Endothelial cell of umbilical vein (primary cell): ENCODE results near the gene CCDC18.

Experiments used
- EZH2 ChIP-seq: IDR thresholded peaks from 2 replicates; pipeline ENCODE4 v1.6.1; 2012; ENCODE audit warnings: borderline replicate concordance, low read depth, mild to moderate bottlenecking, moderate library complexity, low read length, inconsistent platforms; ENCODE audit not compliant: severe bottlenecking
- JUN ChIP-seq: IDR thresholded peaks from 2 replicates; pipeline ENCODE4 v1.6.1; 2011; ENCODE audit warnings: borderline replicate concordance, low read depth; ENCODE audit not compliant: insufficient read length, insufficient read depth
- POLR2A ChIP-seq: IDR thresholded peaks from 2 replicates; pipeline ENCODE4 v1.6.1; 2012; ENCODE audit warnings: low read depth, mild to moderate bottlenecking, control low read depth, low read length
- TF ChIP-seq, protein P1 (sequence below), 2 donors: IDR thresholded peaks; 1 replicate in 1 of 2; 2 replicates in 1 of 2; pipeline ENCODE4 v1.5.1; 2011; ENCODE audit warnings: low read length in 2 of 2, mild to moderate bottlenecking in 2 of 2, moderate library complexity in 2 of 2, control low read depth in 1 of 2, inconsistent platforms in 1 of 2, low read depth in 1 of 2; ENCODE audit not compliant: insufficient read depth in 1 of 2; ENCODE audit errors: extremely low read depth in 1 of 2
- TF ChIP-seq, protein P2 (sequence below): IDR thresholded peaks from 2 replicates; pipeline ENCODE4 v1.6.1; 2011; ENCODE audit not compliant: insufficient read depth, insufficient read length

- TF ChIP-seq, protein P1, sequence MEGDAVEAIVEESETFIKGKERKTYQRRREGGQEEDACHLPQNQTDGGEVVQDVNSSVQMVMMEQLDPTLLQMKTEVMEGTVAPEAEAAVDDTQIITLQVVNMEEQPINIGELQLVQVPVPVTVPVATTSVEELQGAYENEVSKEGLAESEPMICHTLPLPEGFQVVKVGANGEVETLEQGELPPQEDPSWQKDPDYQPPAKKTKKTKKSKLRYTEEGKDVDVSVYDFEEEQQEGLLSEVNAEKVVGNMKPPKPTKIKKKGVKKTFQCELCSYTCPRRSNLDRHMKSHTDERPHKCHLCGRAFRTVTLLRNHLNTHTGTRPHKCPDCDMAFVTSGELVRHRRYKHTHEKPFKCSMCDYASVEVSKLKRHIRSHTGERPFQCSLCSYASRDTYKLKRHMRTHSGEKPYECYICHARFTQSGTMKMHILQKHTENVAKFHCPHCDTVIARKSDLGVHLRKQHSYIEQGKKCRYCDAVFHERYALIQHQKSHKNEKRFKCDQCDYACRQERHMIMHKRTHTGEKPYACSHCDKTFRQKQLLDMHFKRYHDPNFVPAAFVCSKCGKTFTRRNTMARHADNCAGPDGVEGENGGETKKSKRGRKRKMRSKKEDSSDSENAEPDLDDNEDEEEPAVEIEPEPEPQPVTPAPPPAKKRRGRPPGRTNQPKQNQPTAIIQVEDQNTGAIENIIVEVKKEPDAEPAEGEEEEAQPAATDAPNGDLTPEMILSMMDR (IDR thresholded peaks at IDR 0.05; ENCODE audit: extremely low read depth in 1 of 2, insufficient read depth in 1 of 2, low read depth in 1 of 2, low read length in 2 of 2), result no peak
- no peak for TF ChIP-seq EZH2
- TF ChIP-seq POLR2A, result no peak
- no peak for TF ChIP-seq JUN
- TF ChIP-seq, protein P2, sequence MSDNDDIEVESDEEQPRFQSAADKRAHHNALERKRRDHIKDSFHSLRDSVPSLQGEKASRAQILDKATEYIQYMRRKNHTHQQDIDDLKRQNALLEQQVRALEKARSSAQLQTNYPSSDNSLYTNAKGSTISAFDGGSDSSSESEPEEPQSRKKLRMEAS, result no peak
These were observed 95.2 kb downstream of the CCDC18 start for GRCh38 chr1:93275634-93276295.
